ENCODE data around the gene MACROH2A1. TPM values are rescaled to one million over a fixed set of nuclear protein-coding genes. Genes with fewer than 3 reads are reported as not detected.
A peak's percentile ranks its signal among the peaks of the same experiment; 100 is the strongest.

Gene MACROH2A1
- total and polyA plus RNA-seq, 2 donors (not counting 1 experiment from before 2014, with no cell fraction given) = 95.6 to 191 TPM

DNA sequence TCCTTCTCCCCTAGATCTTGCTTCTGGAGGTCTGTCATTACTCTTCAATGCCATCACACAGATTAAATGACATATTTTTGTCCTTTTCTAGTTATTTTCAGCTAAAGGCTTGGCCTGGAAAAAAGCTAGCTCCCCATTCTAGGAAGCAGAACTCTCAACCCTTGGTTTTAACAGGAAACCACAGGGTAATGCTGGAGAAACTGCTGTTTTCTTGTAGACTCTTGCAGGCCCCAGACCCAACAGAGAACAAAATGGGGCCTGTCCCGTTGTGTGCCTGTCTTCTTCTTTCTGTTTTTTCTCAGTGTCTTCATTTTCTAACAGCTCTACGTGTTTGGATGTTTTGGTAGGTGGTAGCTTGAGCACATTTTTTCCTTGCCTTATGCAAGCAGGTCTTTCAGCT lies 26.6 kb upstream of the MACROH2A1 start:
- Histone ChIP-seq H3K4me3 (replicated peaks in 1 of 4; ENCODE audit: control extremely low read depth in 1 of 4, insufficient read depth in 1 of 4, low read depth in 3 of 4, low read length in 4 of 4) (no peak overlapping the region), H3K4me2 (ENCODE audit: extremely low read depth, insufficient read depth, low read length) (no peak overlapping the region), H3K9ac (ENCODE audit: insufficient read depth, low read length) (no peak overlapping the region), H3K4me1 (ENCODE audit: control insufficient read depth, extremely low read depth, insufficient read depth, low read length) (no peaks in the 10 kb centered on the region), H3K27ac (ENCODE audit: insufficient read depth, low read length) (no peak overlapping the region), H4K20me1 (ENCODE audit: control insufficient read depth, extremely low read depth, insufficient read depth, low read length) (no peaks in the 10 kb centered on the region), H3K36me3 (ENCODE audit: control insufficient read depth, insufficient read depth, low read length) (no peaks in the 10 kb centered on the region), H2AFZ (ENCODE audit: low read length) (no peak overlapping the region), H3K9me3 (ENCODE audit: control insufficient read depth, insufficient read depth, low read depth, low read length) (no peaks in the 10 kb centered on the region), H3K27me3 (ENCODE audit: control insufficient read depth, insufficient read depth, low read length) (no peaks in the 10 kb centered on the region), H3K79me2 (ENCODE audit: control insufficient read depth, insufficient read depth, low read length) (no peaks in the 10 kb centered on the region)
- TF ChIP-seq, protein P1, sequence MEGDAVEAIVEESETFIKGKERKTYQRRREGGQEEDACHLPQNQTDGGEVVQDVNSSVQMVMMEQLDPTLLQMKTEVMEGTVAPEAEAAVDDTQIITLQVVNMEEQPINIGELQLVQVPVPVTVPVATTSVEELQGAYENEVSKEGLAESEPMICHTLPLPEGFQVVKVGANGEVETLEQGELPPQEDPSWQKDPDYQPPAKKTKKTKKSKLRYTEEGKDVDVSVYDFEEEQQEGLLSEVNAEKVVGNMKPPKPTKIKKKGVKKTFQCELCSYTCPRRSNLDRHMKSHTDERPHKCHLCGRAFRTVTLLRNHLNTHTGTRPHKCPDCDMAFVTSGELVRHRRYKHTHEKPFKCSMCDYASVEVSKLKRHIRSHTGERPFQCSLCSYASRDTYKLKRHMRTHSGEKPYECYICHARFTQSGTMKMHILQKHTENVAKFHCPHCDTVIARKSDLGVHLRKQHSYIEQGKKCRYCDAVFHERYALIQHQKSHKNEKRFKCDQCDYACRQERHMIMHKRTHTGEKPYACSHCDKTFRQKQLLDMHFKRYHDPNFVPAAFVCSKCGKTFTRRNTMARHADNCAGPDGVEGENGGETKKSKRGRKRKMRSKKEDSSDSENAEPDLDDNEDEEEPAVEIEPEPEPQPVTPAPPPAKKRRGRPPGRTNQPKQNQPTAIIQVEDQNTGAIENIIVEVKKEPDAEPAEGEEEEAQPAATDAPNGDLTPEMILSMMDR (conservative IDR thresholded peaks at IDR 0.05 in 1 of 2, IDR thresholded peaks at IDR 0.05 in 1 of 2; ENCODE audit: low read depth in 1 of 2, low read length in 2 of 2) = no peak
- TF ChIP-seq EZH2 (IDR thresholded peaks at IDR 0.05; ENCODE audit: low read length, missing control alignments) = no peak
- DNase-seq (ENCODE audit: low read depth in 2 of 2) = no peak

GRCh38 chr5:135423846-135424168 lies 24.8 kb upstream of the MACROH2A1 start:
- Histone ChIP-seq H3K4me2 (ENCODE audit: extremely low read depth, insufficient read depth, low read length) (no peak overlapping the region), H3K4me1 (ENCODE audit: control insufficient read depth, extremely low read depth, insufficient read depth, low read length) (no peaks in the 10 kb centered on the region), H3K27ac (ENCODE audit: insufficient read depth, low read length) (no peak overlapping the region), H3K27me3 (ENCODE audit: control insufficient read depth, insufficient read depth, low read length) (no peaks in the 10 kb centered on the region), H3K4me3 (replicated peaks in 1 of 4; ENCODE audit: control extremely low read depth in 1 of 4, insufficient read depth in 1 of 4, low read depth in 3 of 4, low read length in 4 of 4) (no peak overlapping the region), H3K36me3 (ENCODE audit: control insufficient read depth, insufficient read depth, low read length) (no peaks in the 10 kb centered on the region), H2AFZ (ENCODE audit: low read length) (no peak overlapping the region), H3K9me3 (ENCODE audit: control insufficient read depth, insufficient read depth, low read depth, low read length) (no peaks in the 10 kb centered on the region), H3K9ac (ENCODE audit: insufficient read depth, low read length) (no peak overlapping the region), H4K20me1 (ENCODE audit: control insufficient read depth, extremely low read depth, insufficient read depth, low read length) (no peaks in the 10 kb centered on the region), H3K79me2 (ENCODE audit: control insufficient read depth, insufficient read depth, low read length) (no peaks in the 10 kb centered on the region)
- TF ChIP-seq EZH2 (IDR thresholded peaks at IDR 0.05; ENCODE audit: low read length, missing control alignments) = no peak
- TF ChIP-seq, protein P1 (conservative IDR thresholded peaks at IDR 0.05 in 1 of 2, IDR thresholded peaks at IDR 0.05 in 1 of 2; ENCODE audit: low read depth in 1 of 2, low read length in 2 of 2) = no peak
- no peak for DNase-seq (ENCODE audit: low read depth in 2 of 2)

DNA sequence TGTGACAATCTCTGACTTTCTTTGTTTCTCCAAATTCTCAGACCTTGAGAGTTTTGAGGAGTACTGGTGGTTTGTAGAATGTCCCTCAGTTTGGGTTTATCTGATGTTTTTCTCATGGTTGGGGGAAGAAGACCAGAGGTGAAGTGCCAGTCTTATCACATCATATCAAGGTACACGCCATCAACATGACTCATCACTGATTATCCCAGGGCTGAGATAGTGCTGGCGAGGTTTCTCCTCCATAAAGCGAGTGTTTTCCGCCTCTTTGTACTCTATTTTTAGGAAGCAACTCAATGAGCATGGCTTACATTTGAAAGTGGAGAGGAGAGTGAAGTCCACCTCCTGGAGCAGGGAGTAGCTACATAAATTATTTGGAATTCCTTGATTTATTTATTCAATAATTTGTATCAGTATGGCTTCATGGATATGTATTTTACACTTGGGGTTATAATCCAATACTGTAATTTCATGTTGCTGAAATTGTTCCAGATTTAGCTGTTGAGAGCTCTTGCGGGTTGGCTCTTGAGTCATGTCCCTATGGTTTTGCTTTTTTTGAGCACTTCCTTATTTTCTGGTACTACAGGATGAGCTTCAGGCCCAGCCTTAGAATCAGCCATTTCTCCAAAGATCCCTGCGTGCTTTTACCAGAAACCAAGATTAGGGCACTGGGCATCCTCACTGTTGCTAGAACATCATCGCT lies 24.3 kb upstream of the MACROH2A1 start:
- Histone ChIP-seq H3K36me3 (ENCODE audit: control insufficient read depth, insufficient read depth, low read length) (no peaks in the 10 kb centered on the region), H3K27me3 (ENCODE audit: control insufficient read depth, insufficient read depth, low read length) (no peaks in the 10 kb centered on the region), H3K9me3 (ENCODE audit: control insufficient read depth, insufficient read depth, low read depth, low read length) (no peaks in the 10 kb centered on the region), H3K9ac (ENCODE audit: insufficient read depth, low read length) (no peak overlapping the region), H3K27ac (ENCODE audit: insufficient read depth, low read length) (no peak overlapping the region), H3K4me3 (replicated peaks in 1 of 4; ENCODE audit: control extremely low read depth in 1 of 4, insufficient read depth in 1 of 4, low read depth in 3 of 4, low read length in 4 of 4) (no peak overlapping the region), H3K79me2 (ENCODE audit: control insufficient read depth, insufficient read depth, low read length) (no peaks in the 10 kb centered on the region), H3K4me1 (ENCODE audit: control insufficient read depth, extremely low read depth, insufficient read depth, low read length) (no peaks in the 10 kb centered on the region), H2AFZ (ENCODE audit: low read length) (no peak overlapping the region), H4K20me1 (ENCODE audit: control insufficient read depth, extremely low read depth, insufficient read depth, low read length) (no peaks in the 10 kb centered on the region), H3K4me2 (ENCODE audit: extremely low read depth, insufficient read depth, low read length) (no peak overlapping the region)
- DNase-seq (ENCODE audit: low read depth in 2 of 2) = peak in 1 of 2 donors; percentile 48
- TF ChIP-seq, protein P1 (conservative IDR thresholded peaks at IDR 0.05 in 1 of 2, IDR thresholded peaks at IDR 0.05 in 1 of 2; ENCODE audit: low read depth in 1 of 2, low read length in 2 of 2) = no peak
- no peak for TF ChIP-seq EZH2 (IDR thresholded peaks at IDR 0.05; ENCODE audit: low read length, missing control alignments)
